Central memory CD8-positive, alpha-beta T cell (primary cell): ENCODE measurements around the gene CBX1.

ENCODE experiments used
- ATAC-seq: fragments of 150-1000 bp; cut with Tn5 transposase; replicated peaks from 2 replicates; pipeline ENCODE4 v1.10.0; 2022; ENCODE audit warnings: mild to moderate bottlenecking, moderate FRiP score, moderate number of reproducible peaks; ENCODE audit not compliant: poor library complexity, severe bottlenecking; ENCODE audit errors: extremely low read depth
- DNase-seq, 2 donors: peaks; one replicate each; pipeline ENCODE4 v3.0.0; 2021; ENCODE audit warnings: low spot score in 2 of 2
- H3K27ac Mint-ChIP-seq: one replicate; pipeline ENCODE4 v1.8.0; 2022; ENCODE audit warnings: low read depth, mild to moderate bottlenecking, moderate library complexity, mixed read lengths
- H3K27me3 Mint-ChIP-seq: one replicate; pipeline ENCODE4 v1.8.0; 2022; ENCODE audit warnings: mixed read lengths
- H3K36me3 Mint-ChIP-seq: one replicate; pipeline ENCODE4 v1.8.0; 2022; ENCODE audit warnings: mild to moderate bottlenecking, moderate library complexity, mixed read lengths; ENCODE audit not compliant: insufficient read depth
- H3K4me1 Mint-ChIP-seq: one replicate; pipeline ENCODE4 v1.8.0; 2022; ENCODE audit warnings: mixed read lengths
- H3K4me3 Mint-ChIP-seq: one replicate; pipeline ENCODE4 v1.8.0; 2022; ENCODE audit warnings: mild to moderate bottlenecking, moderate library complexity, mixed read lengths
- H3K9me3 Mint-ChIP-seq: one replicate; pipeline ENCODE4 v1.8.0; 2022; ENCODE audit warnings: mixed read lengths

Gene CBX1

GRCh38 chr17:48051706-48052486 is 49.4 kb downstream of the CBX1 start:
- H3K4me1 Mint-ChIP-seq: peaks cover 76% of the 10 kb centered on the region
- peak overlapping the region; percentile 39 for H3K27ac Mint-ChIP-seq
- no peaks in the 10 kb centered on the region for H3K27me3 Mint-ChIP-seq
- no peaks in the 10 kb centered on the region for H3K9me3 Mint-ChIP-seq
- peaks cover 29% of the 10 kb centered on the region for H3K36me3 Mint-ChIP-seq
- no peak overlapping the region for H3K4me3 Mint-ChIP-seq
- DNase-seq (no peak), ATAC-seq (no peak)

GRCh38 chr17:48051283-48051682 is 50.0 kb downstream of the CBX1 start:
- Mint-ChIP-seq H3K4me3 (no peak overlapping the region), H3K4me1 (peaks cover 76% of the 10 kb centered on the region), H3K27ac (no peak overlapping the region), H3K9me3 (no peaks in the 10 kb centered on the region), H3K27me3 (no peaks in the 10 kb centered on the region), H3K36me3 (peaks cover 24% of the 10 kb centered on the region)
- ATAC-seq: no peak
- no peak for DNase-seq

GRCh38 chr17:48048384-48049126 is 52.7 kb downstream of the CBX1 start:
- ATAC-seq: no peak
- no peaks in the 10 kb centered on the region for H3K9me3 Mint-ChIP-seq
- DNase-seq: peak; percentile 14 to 25
- peak overlapping the region; percentile 98 for H3K27ac Mint-ChIP-seq
- no peaks in the 10 kb centered on the region for H3K27me3 Mint-ChIP-seq
- H3K4me1 Mint-ChIP-seq: peaks cover 65% of the 10 kb centered on the region
- peak overlapping the region; percentile 91 for H3K4me3 Mint-ChIP-seq
- peaks cover 19% of the 10 kb centered on the region for H3K36me3 Mint-ChIP-seq

- no peaks in the 10 kb centered on the region for H3K9me3 Mint-ChIP-seq
- H3K4me1 Mint-ChIP-seq: peaks cover 62% of the 10 kb centered on the region
- ATAC-seq: peak; percentile 97
- peak within 1 kb of the TSS; percentile 98 for H3K27ac Mint-ChIP-seq
- H3K27me3 Mint-ChIP-seq: no peaks in the 10 kb centered on the region
- H3K36me3 Mint-ChIP-seq: peaks cover 19% of the 10 kb centered on the region
- DNase-seq: peak; percentile 85 to 96
- H3K4me3 Mint-ChIP-seq: peak within 1 kb of the TSS; percentile 91
Measured at GRCh38 chr17:48047741-48048383, 53.4 kb downstream of the CBX1 start, which contains the start of gene NFE2L1. Gene NFE2L1, plus strand, starts transcription at chr17:48048359. Its CDS starts 2,760 bp downstream, at chr17:48051119.

GRCh38 chr17:48047113-48047740 is 54.1 kb downstream of the CBX1 start:
- no peak for DNase-seq
- peaks cover 19% of the 10 kb centered on the region for H3K36me3 Mint-ChIP-seq
- ATAC-seq: no peak
- no peaks in the 10 kb centered on the region for H3K9me3 Mint-ChIP-seq
- H3K4me1 Mint-ChIP-seq: peaks cover 55% of the 10 kb centered on the region
- H3K27me3 Mint-ChIP-seq: no peaks in the 10 kb centered on the region
- peak overlapping the region; percentile 98 for H3K27ac Mint-ChIP-seq
- peak overlapping the region; percentile 91 for H3K4me3 Mint-ChIP-seq

GRCh38 chr17:48046296-48046695 is 55.0 kb downstream of the CBX1 start:
- H3K27me3 Mint-ChIP-seq: no peaks in the 10 kb centered on the region
- peaks cover 16% of the 10 kb centered on the region for H3K36me3 Mint-ChIP-seq
- peaks cover 46% of the 10 kb centered on the region for H3K4me1 Mint-ChIP-seq
- peak overlapping the region; percentile 36 for H3K27ac Mint-ChIP-seq
- ATAC-seq: no peak
- H3K4me3 Mint-ChIP-seq: peak overlapping the region; percentile 91
- H3K9me3 Mint-ChIP-seq: no peaks in the 10 kb centered on the region
- no peak for DNase-seq

- no peaks in the 10 kb centered on the region for H3K9me3 Mint-ChIP-seq
- H3K4me1 Mint-ChIP-seq: peaks cover 39% of the 10 kb centered on the region
- H3K27me3 Mint-ChIP-seq: no peaks in the 10 kb centered on the region
- no peak overlapping the region for H3K27ac Mint-ChIP-seq
- H3K4me3 Mint-ChIP-seq: no peak overlapping the region
- no peak for DNase-seq
- no peak for ATAC-seq
- H3K36me3 Mint-ChIP-seq: peaks cover 14% of the 10 kb centered on the region
Measured at GRCh38 chr17:48045316-48046001, 55.8 kb downstream of the CBX1 start.

GRCh38 chr17:48044851-48045250 is 56.4 kb downstream of the CBX1 start:
- DNase-seq: no peak
- ATAC-seq: no peak
- Mint-ChIP-seq H3K27ac (no peak overlapping the region), H3K4me3 (no peak overlapping the region), H3K36me3 (peaks cover 14% of the 10 kb centered on the region), H3K9me3 (no peaks in the 10 kb centered on the region), H3K27me3 (peaks cover under 1% of the 10 kb centered on the region), H3K4me1 (peaks cover 33% of the 10 kb centered on the region)

GRCh38 chr17:48043176-48043575 is 58.1 kb downstream of the CBX1 start:
- Mint-ChIP-seq H3K27ac (no peak overlapping the region), H3K36me3 (peaks cover 10% of the 10 kb centered on the region), H3K4me1 (peaks cover 21% of the 10 kb centered on the region), H3K9me3 (no peaks in the 10 kb centered on the region), H3K27me3 (peaks cover 16% of the 10 kb centered on the region), H3K4me3 (no peak overlapping the region)
- ATAC-seq: no peak
- DNase-seq: no peak

GRCh38 chr17:48038687-48039086 is 62.6 kb downstream of the CBX1 start:
- Mint-ChIP-seq H3K4me3 (peak overlapping the region; percentile 78), H3K36me3 (no peaks in the 10 kb centered on the region), H3K4me1 (peaks cover 6% of the 10 kb centered on the region), H3K27ac (no peak overlapping the region), H3K9me3 (no peaks in the 10 kb centered on the region), H3K27me3 (peaks cover 38% of the 10 kb centered on the region)
- no peak for DNase-seq
- ATAC-seq: no peak

- peak overlapping the region; percentile 78 for H3K4me3 Mint-ChIP-seq
- peaks cover 6% of the 10 kb centered on the region for H3K4me1 Mint-ChIP-seq
- H3K36me3 Mint-ChIP-seq: no peaks in the 10 kb centered on the region
- H3K9me3 Mint-ChIP-seq: no peaks in the 10 kb centered on the region
- ATAC-seq (no peak), DNase-seq (no peak)
- peaks cover 46% of the 10 kb centered on the region for H3K27me3 Mint-ChIP-seq
- peak overlapping the region; percentile 48 for H3K27ac Mint-ChIP-seq
Measured at GRCh38 chr17:48037838-48038323, 63.4 kb downstream of the CBX1 start.
